ENCODE data around the gene ACO1. TPM values are rescaled to one million over a fixed set of nuclear protein-coding genes. Genes with fewer than 3 reads are reported as not detected.

Gene ACO1
- total RNA-seq, 1 experiment from 2014 or later = 36.2 TPM

GRCh38 chr9:32385885-32386283 is 1.4 kb downstream of the ACO1 start:
- no peak for DNase-seq (ENCODE audit: low read depth, low spot score)
- H3K79me2 ChIP-seq (ENCODE audit: insufficient read depth, low read length) = peaks cover 11% of the 10 kb centered on the region

More at GRCh38 chr9:32385885-32386283, 1.4 kb downstream of the ACO1 start:
- Histone ChIP-seq H3K27me3 (ENCODE audit: insufficient read depth, low read length) (no peaks in the 10 kb centered on the region), H3K4me3 (replicated peaks in 1 of 2; ENCODE audit: low read depth in 1 of 2, low read length in 2 of 2) (no peak overlapping the region), H3K4me2 (ENCODE audit: low read length) (peak overlapping the region; percentile 92), H3K4me1 (ENCODE audit: control insufficient read depth in 1 of 2, insufficient read depth in 2 of 2, low read length in 2 of 2) (peaks cover 3 to 8% of the 10 kb centered on the region in 2 experiments; a peak in 3 of 4 replicates), H4K20me1 (ENCODE audit: insufficient read depth) (no peaks in the 10 kb centered on the region), H3K9me3 (ENCODE audit: control insufficient read depth in 1 of 2, insufficient read depth in 1 of 2, low read depth in 1 of 2, low read length in 2 of 2) (no peaks in the 10 kb centered on the region), H3K9me2 (ENCODE audit: insufficient read depth) (no peaks in the 10 kb centered on the region), H3K9ac (ENCODE audit: low read length) (no peak overlapping the region), H3K27ac (ENCODE audit: low read depth, low read length) (no peak overlapping the region), H2AFZ (ENCODE audit: low read depth, low read length, poor library complexity, severe bottlenecking) (no peak overlapping the region), H3K36me3 (ENCODE audit: control insufficient read depth in 1 of 2, insufficient read depth in 2 of 2, low read length in 2 of 2) (no peaks in the 10 kb centered on the region)
- ATAC-seq = no peak
- RAD21 ChIA-PET (ENCODE audit: low non-redundant PET in 1 of 2, low total read pairs in 2 of 2, uncharacterized antibody in 2 of 2, unreplicated experiment in 2 of 2) = interaction anchor here in 1 of 2 experiments (1.5 kb wide), 1 partner anchor 46 kb away, joined by 3 read pairs; no protein-coding TSS in a partner anchor
- CTCF ChIA-PET = interaction anchor here (4.7 kb wide), 1 partner anchor 194 kb away, joined by 31 read pairs; no protein-coding TSS in a partner anchor
- POLR2A ChIA-PET = interaction anchor here (2.0 kb wide), 1 partner anchor 194 kb away, joined by 10 read pairs; no protein-coding TSS in a partner anchor
- no peak for TF ChIP-seq EZH2 (IDR thresholded peaks at IDR 0.05)
- no peak for TF ChIP-seq POLR2AphosphoS5 (IDR thresholded peaks at IDR 0.05; ENCODE audit: low read depth, low read length)
- TF ChIP-seq FOSL1 (IDR thresholded peaks at IDR 0.05; ENCODE audit: low read depth) = no peak
- no peak for TF ChIP-seq CEBPB (IDR thresholded peaks at IDR 0.05; ENCODE audit: low read depth)
- TF ChIP-seq REST (IDR thresholded peaks at IDR 0.05; ENCODE audit: low read depth) = no peak
- no TSS peak for BruUV-seq (replicated peaks)
- intact Hi-C loops (cut with micrococcal nuclease) = loop anchor here (1.0 kb wide), 1 partner anchor 32 kb away; no protein-coding TSS in a partner anchor
